ENCODE measurements around the gene TXNDC8. TPM values are rescaled to one million over a fixed set of nuclear protein-coding genes. Genes with fewer than 3 reads are reported as not detected.

Gene TXNDC8
- total RNA-seq, 1 donor = not detected

DNA sequence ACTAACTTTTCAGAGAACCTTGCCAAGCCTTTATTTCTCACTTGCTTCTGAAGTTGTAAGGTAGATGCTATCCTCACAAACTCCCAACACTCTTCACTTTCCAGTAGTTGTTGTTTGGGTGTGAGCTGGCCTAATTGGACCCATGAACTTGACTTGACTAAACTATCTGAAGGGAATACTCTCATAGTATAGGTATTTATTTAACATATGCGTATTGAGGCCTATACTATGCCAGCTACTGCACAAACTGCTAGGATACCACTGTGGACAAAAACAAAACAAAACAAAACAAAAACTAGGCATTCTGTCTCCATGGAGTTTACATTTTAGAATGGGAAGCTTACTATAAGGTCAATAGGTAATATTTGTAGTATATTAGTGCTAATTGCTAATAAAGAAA lies 1.3 kb downstream of the TXNDC8 start:
- H3K9me3 ChIP-seq (ENCODE audit: low read depth, low read length) = no peaks in the 10 kb centered on the region
- H3K27ac ChIP-seq (ENCODE audit: low read depth, low read length) = no peak overlapping the region
- H2AFZ ChIP-seq (ENCODE audit: low read length) = no peak overlapping the region
- TF ChIP-seq CTCF (IDR thresholded peaks at IDR 0.05; ENCODE audit: extremely low read depth, low read depth, low read length) = no peak
- H4K20me1 ChIP-seq (ENCODE audit: insufficient read depth, low read length) = no peaks in the 10 kb centered on the region
- H3K27me3 ChIP-seq (ENCODE audit: insufficient read depth, low read length) = no peaks in the 10 kb centered on the region
- no peaks in the 10 kb centered on the region for H3K36me3 ChIP-seq (ENCODE audit: insufficient read depth, low read length)
- DNase-seq (ENCODE audit: insufficient read length, low spot score, missing footprints) = no peak
- H3K4me3 ChIP-seq (ENCODE audit: insufficient read depth, low read length) = no peak overlapping the region
- peaks cover 14% of the 10 kb centered on the region for H3K4me1 ChIP-seq (ENCODE audit: insufficient read depth, low read length)
- H3K4me2 ChIP-seq (ENCODE audit: insufficient read depth, low read length) = no peak overlapping the region
- no peaks in the 10 kb centered on the region for H3K79me2 ChIP-seq (ENCODE audit: insufficient read depth, low read length)

DNA sequence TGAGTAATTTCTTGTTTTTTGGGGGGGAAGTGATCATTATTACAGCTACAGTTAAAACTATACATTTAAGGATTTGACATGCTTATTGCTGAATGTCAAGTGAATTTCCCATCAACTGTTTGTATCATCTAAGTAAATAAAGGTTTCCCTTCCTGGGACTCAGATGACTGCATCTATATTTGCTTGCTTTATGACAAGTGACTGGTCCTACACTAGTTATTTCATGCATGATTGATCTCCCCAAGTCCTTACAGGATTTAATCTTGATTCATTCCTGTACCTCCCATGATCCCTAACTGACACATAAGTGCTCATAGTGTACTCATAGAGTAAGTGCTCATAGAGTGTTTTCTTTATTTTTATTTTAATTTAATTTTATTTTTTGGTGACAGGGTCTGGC lies 2.8 kb downstream of the TXNDC8 start:
- H3K4me3 ChIP-seq (ENCODE audit: insufficient read depth, low read length) = no peak overlapping the region
- no peak overlapping the region for H2AFZ ChIP-seq (ENCODE audit: low read length)
- no peak for DNase-seq (ENCODE audit: insufficient read length, low spot score, missing footprints)
- peaks cover 14% of the 10 kb centered on the region for H3K4me1 ChIP-seq (ENCODE audit: insufficient read depth, low read length)
- no peak for TF ChIP-seq CTCF (IDR thresholded peaks at IDR 0.05; ENCODE audit: extremely low read depth, low read depth, low read length)
- H4K20me1 ChIP-seq (ENCODE audit: insufficient read depth, low read length) = no peaks in the 10 kb centered on the region
- H3K9me3 ChIP-seq (ENCODE audit: low read depth, low read length) = no peaks in the 10 kb centered on the region
- no peaks in the 10 kb centered on the region for H3K79me2 ChIP-seq (ENCODE audit: insufficient read depth, low read length)
- no peaks in the 10 kb centered on the region for H3K36me3 ChIP-seq (ENCODE audit: insufficient read depth, low read length)
- no peak overlapping the region for H3K27ac ChIP-seq (ENCODE audit: low read depth, low read length)
- no peaks in the 10 kb centered on the region for H3K27me3 ChIP-seq (ENCODE audit: insufficient read depth, low read length)
- no peak overlapping the region for H3K4me2 ChIP-seq (ENCODE audit: insufficient read depth, low read length)

DNA sequence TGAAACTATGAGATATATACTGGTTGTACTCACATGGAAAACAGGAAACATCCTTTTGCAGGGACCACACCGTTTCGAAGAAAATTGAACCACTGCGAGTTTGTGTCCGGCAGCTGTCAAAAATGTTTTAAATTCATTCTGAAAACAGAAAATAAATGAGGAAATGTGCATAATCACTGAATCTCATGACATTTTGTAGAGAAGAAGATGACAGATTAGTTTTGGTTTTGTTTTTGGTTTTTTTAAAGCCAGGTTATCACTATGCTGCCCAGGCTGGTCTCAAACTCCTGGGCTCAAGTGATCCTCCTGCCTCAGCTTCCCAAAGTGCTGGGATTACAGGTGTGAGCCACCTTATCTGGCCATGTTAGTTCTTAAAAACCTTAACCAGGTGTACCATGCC lies 3.5 kb downstream of the TXNDC8 start:
- Histone ChIP-seq H3K4me1 (ENCODE audit: insufficient read depth, low read length) (peaks cover 14% of the 10 kb centered on the region), H3K4me3 (ENCODE audit: insufficient read depth, low read length) (no peak overlapping the region), H3K27ac (ENCODE audit: low read depth, low read length) (no peak overlapping the region), H3K79me2 (ENCODE audit: insufficient read depth, low read length) (no peaks in the 10 kb centered on the region), H4K20me1 (ENCODE audit: insufficient read depth, low read length) (no peaks in the 10 kb centered on the region), H2AFZ (ENCODE audit: low read length) (no peak overlapping the region), H3K36me3 (ENCODE audit: insufficient read depth, low read length) (no peaks in the 10 kb centered on the region), H3K4me2 (ENCODE audit: insufficient read depth, low read length) (no peak overlapping the region), H3K27me3 (ENCODE audit: insufficient read depth, low read length) (no peaks in the 10 kb centered on the region), H3K9me3 (ENCODE audit: low read depth, low read length) (no peaks in the 10 kb centered on the region)
- DNase-seq (ENCODE audit: insufficient read length, low spot score, missing footprints) = no peak
- TF ChIP-seq CTCF (IDR thresholded peaks at IDR 0.05; ENCODE audit: extremely low read depth, low read depth, low read length) = no peak

DNA sequence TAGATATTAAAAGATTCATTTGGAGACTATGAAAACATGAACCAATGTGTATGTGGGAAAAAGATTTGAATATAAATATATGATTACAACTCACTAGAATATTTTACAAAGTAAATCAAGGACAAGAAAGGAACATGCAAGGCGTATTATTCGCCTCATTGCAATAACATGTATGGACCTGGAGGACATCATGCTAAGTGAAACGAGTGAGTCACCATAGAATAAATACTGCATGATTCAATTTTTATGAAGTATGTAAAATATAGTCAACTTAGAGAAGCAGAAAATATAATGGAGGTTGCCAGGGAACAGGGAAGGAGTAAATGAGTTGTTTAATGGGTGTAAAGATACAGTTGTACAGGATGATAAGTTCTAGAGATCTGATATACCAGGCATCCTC lies 4.9 kb downstream of the TXNDC8 start:
- no peaks in the 10 kb centered on the region for H3K9me3 ChIP-seq (ENCODE audit: low read depth, low read length)
- DNase-seq (ENCODE audit: insufficient read length, low spot score, missing footprints) = no peak
- H3K27ac ChIP-seq (ENCODE audit: low read depth, low read length) = no peak overlapping the region
- H3K27me3 ChIP-seq (ENCODE audit: insufficient read depth, low read length) = no peaks in the 10 kb centered on the region
- no peaks in the 10 kb centered on the region for H4K20me1 ChIP-seq (ENCODE audit: insufficient read depth, low read length)
- H3K36me3 ChIP-seq (ENCODE audit: insufficient read depth, low read length) = no peaks in the 10 kb centered on the region
- H3K4me1 ChIP-seq (ENCODE audit: insufficient read depth, low read length) = peaks cover 6% of the 10 kb centered on the region
- H3K4me2 ChIP-seq (ENCODE audit: insufficient read depth, low read length) = no peak overlapping the region
- no peak overlapping the region for H3K4me3 ChIP-seq (ENCODE audit: insufficient read depth, low read length)
- H3K79me2 ChIP-seq (ENCODE audit: insufficient read depth, low read length) = no peaks in the 10 kb centered on the region
- peak overlapping the region; percentile 26 for H2AFZ ChIP-seq (ENCODE audit: low read length)
- no peak for TF ChIP-seq CTCF (IDR thresholded peaks at IDR 0.05; ENCODE audit: extremely low read depth, low read depth, low read length)
